RPMI8226 (cell line): ENCODE data around the gene KLF1.

Source experiments
- DNase-seq: peaks from one replicate; pipeline ENCODE4 v3.0.0-alpha.2; 2015

The KLF1 gene

GRCh38 chr19:12836529-12836863 is 50.5 kb downstream of the KLF1 start:
- no peak for DNase-seq

- peak; percentile 67 for DNase-seq
Observed at GRCh38 chr19:12834976-12835757, 51.8 kb downstream of the KLF1 start.

- DNase-seq, result no peak
Observed at GRCh38 chr19:12834566-12834943, 52.4 kb downstream of the KLF1 start, which contains the start of gene RTBDN. Gene RTBDN, minus strand, starts transcription at chr19:12834579. Its CDS starts 4,600 bp downstream, at chr19:12829979.
